Measurements from ENCODE around the gene PRDM16. TPM values are rescaled to one million over a fixed set of nuclear protein-coding genes. Genes with fewer than 3 reads are reported as not detected.

PRDM16 gene
- polyA plus RNA-seq, 1 of the 3 experiments (the other 2 are of a cell fraction), result not detected

GRCh38 chr1:3113741-3114056 lies 44.7 kb downstream of the PRDM16 start:
- no peak overlapping the region for H3K4me2 ChIP-seq
- WGBS (ENCODE audit: low lambda C conversion rate), result 48% methylated on average over 5 of the region's 6 CpGs
- H2AFZ ChIP-seq (ENCODE audit: low read depth), result no peak overlapping the region
- no peaks in the 10 kb centered on the region for H3K9me2 ChIP-seq
- no peaks in the 10 kb centered on the region for H3K4me1 ChIP-seq (ENCODE audit: control insufficient read depth in 1 of 2, insufficient read depth in 2 of 2, low read depth in 1 of 2, low read length in 1 of 2)
- no peaks in the 10 kb centered on the region for H3K36me3 ChIP-seq (replicated peaks in 1 of 2; ENCODE audit: control insufficient read depth in 1 of 2, insufficient read depth in 2 of 2, low read length in 1 of 2)
- ChIA-PET POLR2A (no interaction called here), CTCF (no interaction called here)
- DNase-seq, result no peak
- no peak overlapping the region for H3K27ac ChIP-seq (ENCODE audit: low read depth in 2 of 2, low read length in 1 of 2)
- no peaks in the 10 kb centered on the region for H3F3A ChIP-seq (replicated peaks; ENCODE audit: insufficient read depth)
- no peak for TF ChIP-seq JUND (IDR thresholded peaks at IDR 0.05)
- TF ChIP-seq POLR2AphosphoS5 (IDR thresholded peaks at IDR 0.05; ENCODE audit: low read depth, low read length), result no peak
- TF ChIP-seq CHD2 (IDR thresholded peaks at IDR 0.05; ENCODE audit: low read length, partially characterized antibody), result no peak
- no peak for TF ChIP-seq GATA2 (CRISPR knock-in tag; IDR thresholded peaks at IDR 0.05)
- TF ChIP-seq SMC3 (IDR thresholded peaks at IDR 0.05; ENCODE audit: low read depth, low read length), result no peak
- no peak for TF ChIP-seq RXRA (IDR thresholded peaks at IDR 0.05; ENCODE audit: borderline replicate concordance, low read depth)
- TF ChIP-seq, protein P1, sequence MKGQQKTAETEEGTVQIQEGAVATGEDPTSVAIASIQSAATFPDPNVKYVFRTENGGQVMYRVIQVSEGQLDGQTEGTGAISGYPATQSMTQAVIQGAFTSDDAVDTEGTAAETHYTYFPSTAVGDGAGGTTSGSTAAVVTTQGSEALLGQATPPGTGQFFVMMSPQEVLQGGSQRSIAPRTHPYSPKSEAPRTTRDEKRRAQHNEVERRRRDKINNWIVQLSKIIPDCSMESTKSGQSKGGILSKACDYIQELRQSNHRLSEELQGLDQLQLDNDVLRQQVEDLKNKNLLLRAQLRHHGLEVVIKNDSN (IDR thresholded peaks at IDR 0.05; ENCODE audit: borderline replicate concordance, low read depth), result no peak
- TF ChIP-seq, protein P2, sequence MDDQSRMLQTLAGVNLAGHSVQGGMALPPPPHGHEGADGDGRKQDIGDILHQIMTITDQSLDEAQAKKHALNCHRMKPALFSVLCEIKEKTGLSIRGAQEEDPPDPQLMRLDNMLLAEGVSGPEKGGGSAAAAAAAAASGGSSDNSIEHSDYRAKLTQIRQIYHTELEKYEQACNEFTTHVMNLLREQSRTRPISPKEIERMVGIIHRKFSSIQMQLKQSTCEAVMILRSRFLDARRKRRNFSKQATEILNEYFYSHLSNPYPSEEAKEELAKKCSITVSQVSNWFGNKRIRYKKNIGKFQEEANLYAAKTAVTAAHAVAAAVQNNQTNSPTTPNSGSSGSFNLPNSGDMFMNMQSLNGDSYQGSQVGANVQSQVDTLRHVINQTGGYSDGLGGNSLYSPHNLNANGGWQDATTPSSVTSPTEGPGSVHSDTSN (IDR thresholded peaks at IDR 0.05), result no peak
- TF ChIP-seq, protein P3, sequence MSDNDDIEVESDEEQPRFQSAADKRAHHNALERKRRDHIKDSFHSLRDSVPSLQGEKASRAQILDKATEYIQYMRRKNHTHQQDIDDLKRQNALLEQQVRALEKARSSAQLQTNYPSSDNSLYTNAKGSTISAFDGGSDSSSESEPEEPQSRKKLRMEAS (IDR thresholded peaks at IDR 0.05; ENCODE audit: low read depth), result no peak
- H3K79me2 ChIP-seq (ENCODE audit: insufficient read depth), result no peaks in the 10 kb centered on the region
- no peaks in the 10 kb centered on the region for H3K27me3 ChIP-seq (ENCODE audit: insufficient read depth)
- H3K9ac ChIP-seq, result no peak overlapping the region
- no peaks in the 10 kb centered on the region for H4K20me1 ChIP-seq (ENCODE audit: insufficient read depth)
- no peak overlapping the region for H3K4me3 ChIP-seq (ENCODE audit: low read depth in 2 of 2, low read length in 1 of 2)
- no peaks in the 10 kb centered on the region for H3K9me3 ChIP-seq

DNA sequence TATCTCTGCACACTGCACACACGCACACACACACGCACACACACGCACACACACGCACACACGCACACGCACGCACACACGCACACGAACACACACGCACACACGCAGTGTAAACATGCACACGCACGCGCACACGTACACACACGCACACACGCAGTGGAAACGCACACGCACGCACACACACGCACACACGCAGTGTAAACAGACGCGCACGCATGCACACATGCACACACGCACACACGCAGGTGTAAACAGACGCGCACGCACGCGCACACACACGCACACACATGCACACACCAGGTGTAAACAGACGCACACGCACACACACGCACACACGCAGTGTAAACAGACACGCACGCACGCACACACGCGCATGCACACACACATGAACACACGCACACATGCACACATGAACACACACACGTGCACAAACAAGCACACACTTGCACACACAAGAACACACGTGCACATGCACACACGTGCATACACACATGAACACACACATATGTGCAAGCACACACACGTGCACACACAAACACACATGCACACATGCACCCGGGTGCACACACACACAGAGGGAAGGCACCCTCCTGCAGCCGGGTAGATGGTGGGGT lies 45.2 kb downstream of the PRDM16 start:
- H4K20me1 ChIP-seq (ENCODE audit: insufficient read depth), result no peaks in the 10 kb centered on the region
- H3K36me3 ChIP-seq (replicated peaks in 1 of 2; ENCODE audit: control insufficient read depth in 1 of 2, insufficient read depth in 2 of 2, low read length in 1 of 2), result no peaks in the 10 kb centered on the region
- no peak overlapping the region for H3K4me3 ChIP-seq (ENCODE audit: low read depth in 2 of 2, low read length in 1 of 2)
- no peaks in the 10 kb centered on the region for H3K4me1 ChIP-seq (ENCODE audit: control insufficient read depth in 1 of 2, insufficient read depth in 2 of 2, low read depth in 1 of 2, low read length in 1 of 2)
- DNase-seq, result no peak
- 79% methylated on average over 46 of the region's 49 CpGs for WGBS (ENCODE audit: low lambda C conversion rate)
- H2AFZ ChIP-seq (ENCODE audit: low read depth), result no peak overlapping the region
- no peaks in the 10 kb centered on the region for H3K79me2 ChIP-seq (ENCODE audit: insufficient read depth)
- no peaks in the 10 kb centered on the region for H3K9me3 ChIP-seq
- no peak overlapping the region for H3K4me2 ChIP-seq
- H3K9me2 ChIP-seq, result no peaks in the 10 kb centered on the region
- ChIA-PET CTCF (no interaction called here), POLR2A (no interaction called here)
- no peak overlapping the region for H3K9ac ChIP-seq
- H3K27me3 ChIP-seq (ENCODE audit: insufficient read depth), result no peaks in the 10 kb centered on the region
- TF ChIP-seq GABPA (IDR thresholded peaks at IDR 0.05; ENCODE audit: low read depth) (no peak), RCOR1 (IDR thresholded peaks at IDR 0.05; ENCODE audit: low read length) (no peak), YY1 (IDR thresholded peaks at IDR 0.05; ENCODE audit: low read depth) (no peak), NFIC (IDR thresholded peaks at IDR 0.05; ENCODE audit: borderline replicate concordance) (no peak), NRF1 (IDR thresholded peaks at IDR 0.05; ENCODE audit: low read depth, low read length) (no peak), RXRA (IDR thresholded peaks at IDR 0.05; ENCODE audit: borderline replicate concordance, low read depth) (no peak), ZBTB33 (IDR thresholded peaks at IDR 0.05; ENCODE audit: borderline replicate concordance, low read depth) (no peak), MXI1 (IDR thresholded peaks at IDR 0.05; ENCODE audit: low read depth, low read length) (no peak), CHD2 (IDR thresholded peaks at IDR 0.05; ENCODE audit: low read length, partially characterized antibody) (no peak), TCF12 (IDR thresholded peaks at IDR 0.05) (no peak), FOXM1 (IDR thresholded peaks at IDR 0.05; ENCODE audit: low read depth) (no peak), JUND (IDR thresholded peaks at IDR 0.05) (no peak), ELF1 (IDR thresholded peaks at IDR 0.05) (no peak)
- TF ChIP-seq, protein P4, sequence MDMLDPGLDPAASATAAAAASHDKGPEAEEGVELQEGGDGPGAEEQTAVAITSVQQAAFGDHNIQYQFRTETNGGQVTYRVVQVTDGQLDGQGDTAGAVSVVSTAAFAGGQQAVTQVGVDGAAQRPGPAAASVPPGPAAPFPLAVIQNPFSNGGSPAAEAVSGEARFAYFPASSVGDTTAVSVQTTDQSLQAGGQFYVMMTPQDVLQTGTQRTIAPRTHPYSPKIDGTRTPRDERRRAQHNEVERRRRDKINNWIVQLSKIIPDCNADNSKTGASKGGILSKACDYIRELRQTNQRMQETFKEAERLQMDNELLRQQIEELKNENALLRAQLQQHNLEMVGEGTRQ (IDR thresholded peaks at IDR 0.05; ENCODE audit: borderline replicate concordance, low read depth, low read length), result no peak
- TF ChIP-seq, protein P2 (IDR thresholded peaks at IDR 0.05), result no peak
- no peaks in the 10 kb centered on the region for H3F3A ChIP-seq (replicated peaks; ENCODE audit: insufficient read depth)
- H3K27ac ChIP-seq (ENCODE audit: low read depth in 2 of 2, low read length in 1 of 2), result no peak overlapping the region

Data from SK-N-SH (cell line).